ENCODE results near the gene NEFH.
A peak's percentile ranks its signal among the peaks of the same experiment; 100 is the strongest.
"Not testable (repeated sequence)": the region's sequence is repeated elsewhere in the genome, so short reads cannot be mapped to it uniquely, and the experiment has no call there.

The NEFH gene

GRCh38 chr22:29461263-29461662 is 18.8 kb upstream of the NEFH start:
- no peak for ATAC-seq
- no peak for DNase-seq

- no peak for ATAC-seq
- DNase-seq: no peak
Measured at GRCh38 chr22:29463629-29464028, 16.4 kb upstream of the NEFH start.

- DNase-seq (no peak), ATAC-seq (no peak)
Measured at GRCh38 chr22:29464581-29464980, 15.4 kb upstream of the NEFH start.

GRCh38 chr22:29469755-29470154 is 10.3 kb upstream of the NEFH start:
- ATAC-seq (no peak), DNase-seq (no peak)

- DNase-seq: peak; percentile 89
- ATAC-seq: peak; percentile 90
Measured at GRCh38 chr22:29470159-29470855, 9.7 kb upstream of the NEFH start.

GRCh38 chr22:29473001-29473400 is 7.0 kb upstream of the NEFH start:
- DNase-seq (no peak), ATAC-seq (no peak)

- no peak for DNase-seq
- ATAC-seq: no peak
Measured at GRCh38 chr22:29475550-29475949, 4.5 kb upstream of the NEFH start.

- no peak for DNase-seq
- ATAC-seq: no peak
Measured at GRCh38 chr22:29476116-29476515, 3.9 kb upstream of the NEFH start.

- no peak for DNase-seq
- ATAC-seq: no peak
Measured at GRCh38 chr22:29477723-29478318, 2.2 kb upstream of the NEFH start.

- ATAC-seq: no peak
Measured at GRCh38 chr22:29478326-29479276, 1.4 kb upstream of the NEFH start.

GRCh38 chr22:29480262-29480511 is 169 bp downstream of the NEFH start:
- DNase-seq: no peak
- no peak for ATAC-seq

More at GRCh38 chr22:29478326-29479276, 1.4 kb upstream of the NEFH start:
- DNase-seq: peak; percentile 44

GRCh38 chr22:29480512-29481264 is 670 bp downstream of the NEFH start:
- peak; percentile 66 for ATAC-seq
- DNase-seq: peak; percentile 44

- DNase-seq (no peak), ATAC-seq (no peak)
Measured at GRCh38 chr22:29481265-29482000, 1.4 kb downstream of the NEFH start.

- no peak for ATAC-seq
Measured at GRCh38 chr22:29482253-29482652, 2.2 kb downstream of the NEFH start.

GRCh38 chr22:29482726-29483125 is 2.7 kb downstream of the NEFH start:
- DNase-seq (no peak), ATAC-seq (no peak)

More at GRCh38 chr22:29482253-29482652, 2.2 kb downstream of the NEFH start:
- DNase-seq: no peak

- no peak for ATAC-seq
Measured at GRCh38 chr22:29483254-29483653, 3.2 kb downstream of the NEFH start.

GRCh38 chr22:29484642-29485041 is 4.6 kb downstream of the NEFH start:
- ATAC-seq (no peak), DNase-seq (no peak)

More at GRCh38 chr22:29483254-29483653, 3.2 kb downstream of the NEFH start:
- DNase-seq: no peak

- DNase-seq (no peak), ATAC-seq (no peak)
Measured at GRCh38 chr22:29485448-29485847, 5.4 kb downstream of the NEFH start.

GRCh38 chr22:29487426-29487986 is 7.5 kb downstream of the NEFH start:
- no peak for DNase-seq
- ATAC-seq: no peak

- DNase-seq, ATAC-seq: not testable (repeated sequence)
Measured at GRCh38 chr22:29489127-29489780, 9.2 kb downstream of the NEFH start.

- DNase-seq (no peak), ATAC-seq (no peak)
Measured at GRCh38 chr22:29491012-29491411, 11.0 kb downstream of the NEFH start.
